22Rv1 (cell line): Measurements from ENCODE around the gene TLR10.

Experiments used
- CTCF ChIP-seq: fragments of 450-650 bp; IDR thresholded peaks from 2 replicates; pipeline ENCODE4 v1.5.1; 2017; ENCODE audit warnings: mild to moderate bottlenecking
- ZFX ChIP-seq: fragments of 450-650 bp; IDR thresholded peaks from 2 replicates; pipeline ENCODE4 v1.6.1; 2017; ENCODE audit warnings: antibody characterized with exemption, borderline replicate concordance

GRCh38 chr4:38768968-38769394, 13.8 kb downstream of the TLR10 start:
- no peak for TF ChIP-seq CTCF
- no peak for TF ChIP-seq ZFX
